WTC11 (cell line): ENCODE measurements around the gene UBE2J2. TPM values are rescaled to one million over a fixed set of nuclear protein-coding genes. Genes with fewer than 3 reads are reported as not detected.

Experiments used
- ATAC-seq: fragments of 200-7000 bp; cut with Tn5 transposase; 2 replicates; pipeline ENCODE4 v1.10.0; 2021; ENCODE audit warnings: mild to moderate bottlenecking, moderate library complexity
- CTCF ChIA-PET: fragments of 300-600 bp; sonication (Branson Sonifier 250); formaldehyde crosslinking; loops from one replicate; lab custom pipeline; 2021; ENCODE audit warnings: antibody characterized with exemption; lab: Charles Lee
- POLR2A ChIA-PET: fragments of 350-600 bp; sonication (Branson Sonifier 250); formaldehyde crosslinking; loops from one replicate; lab custom pipeline; 2021; ENCODE audit warnings: antibody characterized with exemption; lab: Charles Lee
- DNase-seq: peaks from one replicate; pipeline ENCODE4 v3.0.0; 2021; ENCODE audit warnings: low spot score
- H3K27ac Mint-ChIP-seq: 2 replicates; pipeline ENCODE4 v1.8.0; 2021; ENCODE audit warnings: mixed read lengths
- H3K27me3 Mint-ChIP-seq: 2 replicates; pipeline ENCODE4 v1.8.0; 2021; ENCODE audit warnings: low read depth, mild to moderate bottlenecking, moderate library complexity, mixed read lengths
- H3K36me3 Mint-ChIP-seq: 2 replicates; pipeline ENCODE4 v1.8.0; 2021; ENCODE audit warnings: mixed read lengths
- H3K4me1 Mint-ChIP-seq: 2 replicates; pipeline ENCODE4 v1.8.0; 2022; ENCODE audit warnings: mixed read lengths
- H3K4me3 Mint-ChIP-seq: 2 replicates; pipeline ENCODE4 v1.8.0; 2021; ENCODE audit warnings: mild to moderate bottlenecking, moderate library complexity, mixed read lengths
- H3K9me3 Mint-ChIP-seq: 2 replicates; pipeline ENCODE4 v1.8.0; 2021; ENCODE audit warnings: mixed read lengths
- ATF1 ChIP-seq: sonication (generic); formaldehyde crosslinking; IDR thresholded peaks from 2 replicates; pipeline ENCODE4 v1.8.1; 2023; ENCODE audit warnings: mild to moderate bottlenecking, moderate library complexity, missing genetic modification reagents
- ATF2 ChIP-seq: sonication (generic); formaldehyde crosslinking; IDR thresholded peaks from 2 replicates; pipeline ENCODE4 v1.8.1; 2022; ENCODE audit warnings: low read depth, missing genetic modification reagents, borderline replicate concordance
- ATF6 ChIP-seq: sonication (generic); formaldehyde crosslinking; IDR thresholded peaks from 2 replicates; pipeline ENCODE4 v1.8.1; 2023; ENCODE audit warnings: mild to moderate bottlenecking, missing genetic modification reagents
- CBFB ChIP-seq: sonication (generic); formaldehyde crosslinking; IDR thresholded peaks from 2 replicates; pipeline ENCODE4 v1.8.1; 2022; ENCODE audit warnings: mild to moderate bottlenecking, low read depth, missing genetic modification reagents
- ERG ChIP-seq: fragments of 250-450 bp; sonication (Bioruptor Pico); IDR thresholded peaks from 2 replicates; pipeline ENCODE4 v1.8.0; 2021; ENCODE audit warnings: mild to moderate bottlenecking
- FOXK1 ChIP-seq: sonication (generic); formaldehyde crosslinking; IDR thresholded peaks from 2 replicates; pipeline ENCODE4 v1.8.0; 2022; ENCODE audit warnings: mild to moderate bottlenecking, moderate library complexity, missing genetic modification reagents
- IRF1 ChIP-seq: sonication (generic); formaldehyde crosslinking; IDR thresholded peaks from 2 replicates; pipeline ENCODE4 v1.8.0; 2023; ENCODE audit warnings: missing genetic modification reagents
- NFATC4 ChIP-seq: fragments of 250-450 bp; sonication (Bioruptor Pico); IDR thresholded peaks from 2 replicates; pipeline ENCODE4 v1.9.0; 2021; ENCODE audit warnings: mild to moderate bottlenecking
- NR1H2 ChIP-seq: sonication (generic); formaldehyde crosslinking; IDR thresholded peaks from 2 replicates; pipeline ENCODE4 v1.9.0; 2021; ENCODE audit warnings: mild to moderate bottlenecking, moderate library complexity, missing genetic modification reagents
- RORB ChIP-seq: fragments of 250-450 bp; sonication (Bioruptor Pico); IDR thresholded peaks from 2 replicates; pipeline ENCODE4 v1.9.0; 2021; ENCODE audit warnings: mild to moderate bottlenecking
- SMAD3 ChIP-seq: sonication (generic); formaldehyde crosslinking; IDR thresholded peaks from 2 replicates; pipeline ENCODE4 v1.8.0; 2022; ENCODE audit warnings: missing genetic modification reagents, mild to moderate bottlenecking, borderline replicate concordance
- SOX15 ChIP-seq: fragments of 250-450 bp; sonication (Bioruptor Pico); IDR thresholded peaks from 2 replicates; pipeline ENCODE4 v1.9.0; 2021; ENCODE audit warnings: mild to moderate bottlenecking
- STAT6 ChIP-seq: sonication (generic); formaldehyde crosslinking; conservative IDR thresholded peaks from 2 replicates; pipeline ENCODE4 v1.8.1; 2023; ENCODE audit warnings: mild to moderate bottlenecking, low read depth, missing genetic modification reagents, moderate library complexity
- USF2 ChIP-seq: sonication (generic); formaldehyde crosslinking; IDR thresholded peaks from 2 replicates; pipeline ENCODE4 v1.8.1; 2023; ENCODE audit warnings: mild to moderate bottlenecking, missing genetic modification reagents, moderate library complexity
- ZNF138 ChIP-seq: sonication (generic); formaldehyde crosslinking; conservative IDR thresholded peaks from 2 replicates; pipeline ENCODE4 v1.8.1; 2022; ENCODE audit warnings: mild to moderate bottlenecking, moderate library complexity, missing genetic modification reagents
- ZNF425 ChIP-seq: fragments of 250-450 bp; sonication (Bioruptor Pico); conservative IDR thresholded peaks from 2 replicates; pipeline ENCODE4 v1.9.0; 2021; ENCODE audit warnings: mild to moderate bottlenecking
- ZNF532 ChIP-seq: fragments of 250-450 bp; sonication (Bioruptor Pico); IDR thresholded peaks from 2 replicates; pipeline ENCODE4 v1.9.0; 2021; ENCODE audit warnings: mild to moderate bottlenecking, borderline replicate concordance
- ZSCAN18 ChIP-seq: fragments of 250-450 bp; sonication (Bioruptor Pico); IDR thresholded peaks from 2 replicates; pipeline ENCODE4 v2.1.2; 2022; ENCODE audit warnings: mild to moderate bottlenecking, moderate library complexity
- total RNA-seq: library from RNA; stranded (reverse); gene quantifications from 3 replicates; pipeline ENCODE4 v1.2.3, GENCODE V29; 2021

The UBE2J2 gene
- total RNA-seq, 1 experiment from 2014 or later, result 72.2 TPM

GRCh38 chr1:1310476-1311053 is 36.9 kb upstream of the UBE2J2 start:
- ChIA-PET CTCF (interaction anchor here (1.8 to 3.2 kb wide), 2 partner anchors 10 to 20 kb away, joined by 6 to 17 read pairs; no protein-coding TSS in a partner anchor), POLR2A (interaction anchor here (1.1 kb wide), 1 partner anchor 296 kb away, joined by 3 read pairs; no protein-coding TSS in a partner anchor)
- Mint-ChIP-seq H3K27ac (no peak overlapping the region), H3K4me1 (peaks cover 22% of the 10 kb centered on the region), H3K27me3 (peaks cover 6% of the 10 kb centered on the region; the same call in 1 of the 2 replicates), H3K9me3 (no peaks in the 10 kb centered on the region), H3K36me3 (peaks cover 13% of the 10 kb centered on the region), H3K4me3 (0 out of 2 replicates have a peak overlapping the region, but pooled peaks have one; percentile 27)
- TF ChIP-seq CBFB (CRISPR knock-in tag) (no peak), ATF6 (no peak), USF2 (no peak), ZNF425 (CRISPR knock-in tag) (no peak), SMAD3 (CRISPR knock-in tag) (no peak), ZSCAN18 (CRISPR knock-in tag) (no peak), ERG (no peak), IRF1 (CRISPR knock-in tag) (no peak), ATF2 (CRISPR knock-in tag) (no peak), ATF1 (CRISPR knock-in tag) (no peak), ZNF138 (CRISPR knock-in tag) (no peak), NFATC4 (CRISPR knock-in tag) (no peak), RORB (CRISPR knock-in tag) (no peak), SOX15 (CRISPR knock-in tag) (no peak), ZNF532 (no peak), STAT6 (CRISPR knock-in tag) (no peak), FOXK1 (CRISPR knock-in tag) (no peak), NR1H2 (CRISPR knock-in tag) (no peak)
- ATAC-seq, result no peak
- DNase-seq, result no peak
